Heart left ventricle (tissue), 16 donors: Measurements from ENCODE around the gene ZNF488. TPM values are rescaled to one million over a fixed set of nuclear protein-coding genes. Genes with fewer than 3 reads are reported as not detected.

ENCODE experiments used
- ATAC-seq, 4 donors: fragments of 200-7000 bp; cut with Tn5 transposase; one replicate each; pipeline ENCODE4 v1.9.1; 2020 to 2022; ENCODE audit warnings: moderate library complexity in 4 of 4, mild to moderate bottlenecking in 3 of 4, moderate number of reproducible peaks in 1 of 4
- DNase-seq, 5 donors: peaks; one replicate each; pipeline ENCODE4 v3.0.0-alpha.2; 2020
- H3K27ac ChIP-seq, 12 donors: fragments of 200-600 bp; sonication (generic) in 4 of 12; one replicate each; pipeline versions ENCODE4 v1.5.0 to v1.8.0; 2016 to 2022; ENCODE audit warnings: mild to moderate bottlenecking in 2 of 12
- H3K27me3 ChIP-seq, 9 donors: fragments of 200-600 bp; sonication (generic) in 2 of 9; one replicate each; pipeline versions ENCODE4 v1.5.1 to v1.8.0; 2016 to 2022; ENCODE audit warnings: mild to moderate bottlenecking in 3 of 9
- H3K36me3 ChIP-seq, 9 donors: fragments of 200-600 bp; sonication (generic) in 2 of 9; one replicate each; pipeline versions ENCODE4 v1.5.0 to v1.8.0; 2018 to 2022; ENCODE audit warnings: mild to moderate bottlenecking in 2 of 9
- H3K4me1 ChIP-seq, 12 donors: fragments of 200-600 bp; sonication (generic) in 4 of 12; one replicate each; pipeline versions ENCODE4 v1.5.0 to v1.8.0; 2016 to 2022; ENCODE audit warnings: mild to moderate bottlenecking in 3 of 12
- H3K4me3 ChIP-seq, 12 donors: fragments of 200-600 bp; sonication (generic) in 4 of 12; one replicate each; pipeline versions ENCODE4 v1.5.0 to v1.8.0; 2017 to 2022; ENCODE audit warnings: mild to moderate bottlenecking in 9 of 12, moderate library complexity in 4 of 12
- H3K9me3 ChIP-seq, 12 donors: fragments of 200-600 bp; sonication (generic) in 4 of 12; one replicate each; pipeline versions ENCODE4 v1.5.0 to v1.8.0; 2016 to 2022; ENCODE audit warnings: mild to moderate bottlenecking in 1 of 12
- CTCF ChIP-seq, 12 donors: fragments of 200-600 bp; sonication (generic) in 4 of 12; IDR thresholded peaks; one replicate each; pipeline versions ENCODE4 v1.5.0 to v1.8.0; 2018 to 2022; ENCODE audit warnings: antibody characterized with exemption in 12 of 12, mild to moderate bottlenecking in 5 of 12
- POLR2A ChIP-seq, 2 donors: fragments of 450-650 bp; IDR thresholded peaks; one replicate each; pipeline ENCODE4 v1.6.1; 2017; ENCODE audit warnings: antibody characterized with exemption in 2 of 2, mild to moderate bottlenecking in 2 of 2, moderate library complexity in 2 of 2
- WGBS, 4 donors: extraction: QIAGEN DNeasy Blood & Tissue Kit in 2 of 4; methylation state at CpG; one replicate each; pipeline versions ENCODE4 v1.1.5 to v1.1.7; 2013 to 2018; 5-methylcytosine and 5-hydroxymethylcytosine counted together
- intact Hi-C, 10 donors: fragments of 100-400 bp; cut with DNase I; formaldehyde crosslinking; loops; one replicate each; pipeline versions ENCODE4 v1.11.1 to v1.14.2; 2022
- polyA plus RNA-seq, 2 donors: library from polyadenylated mRNA; stranded (reverse); fragments of 200-250 nt; gene quantifications; one replicate each; pipeline ENCODE4 v1.2.3, GENCODE V29; 2013
- total RNA-seq, 9 donors: library from RNA; depleted of rRNA in 2 of 9; stranded (reverse); fragments of >200 nt in 2 of 9; fragmentation: NEBNext Ultra II Directional in 3 of 9; extraction: Animal tissue kit (Norgen Biotek cat#: 25700) in 3 of 9; gene quantifications; one replicate each; pipeline versions ENCODE4 v1.1.0 to v1.2.4, GENCODE V29; 2016 to 2023
- donor health status: ischemic (EF 13 %, LVEDD 7.1; RV severe dilation, severe dysfunction).
- donor health status: healthy with polysubstance abuse.
- donor health status: DM: no; HTN: yes; CAD: no.
- donor health status: DM: no; HTN: no; CAD: no.
- donor health status: ischemic (EF 25% LVEDD 6.9; RV normal size, moderate dysfunction).
- donor health status: ischemic (EF 25% LVEDD 5.7; RV mildly dilated, moderate dysfunction).
- donor health status: healthy.
- donor health status: DM: yes; HTN: yes; CAD: no.
- donor health status: ischemic (EF 35%, LVEDD 5.7; RV mildly dilated, moderate dysfunction).
- donor health status: nonischemic (EF 11% LVEDD 7.7; RV severe dilation, severe dysfunction).
- donor health status: DM: yes; HTN: yes; CAD: no.
- donor health status: PGD.
- donor health status: ischemic (EF 29% LVEDD 5.4; RV normal size, mild dysfunction).
- donor health status: nonischemic (EF 23%, LVEDD 6.1; RV moderate dilation, normal function).

ZNF488 gene
- total and polyA plus RNA-seq, 11 donors = 0.06 to 0.25 (median 0.08) TPM; not detected in 6

- 55 to 59% (median 59%) methylated on average over 4 of the region's 4 CpGs for WGBS, 4 donors
- H3K4me3 ChIP-seq = no peak overlapping the region
- H3K9me3 ChIP-seq = no peaks in the 10 kb centered on the region
- ATAC-seq (no peak), DNase-seq (no peak)
- H3K4me1 ChIP-seq = peaks cover 0 to 13% (median 0%) of the 10 kb centered on the region in 12 donors
- intact Hi-C loops = loop anchor here in 1 of 10 donors (10.0 kb wide), 1 partner anchor 90 kb away; no protein-coding TSS in a partner anchor
- H3K36me3 ChIP-seq = no peaks in the 10 kb centered on the region
- no peak overlapping the region for H3K27ac ChIP-seq
- H3K27me3 ChIP-seq = no peaks in the 10 kb centered on the region
- no peak for TF ChIP-seq CTCF (IDR thresholded peaks at IDR 0.05)
- TF ChIP-seq POLR2A (IDR thresholded peaks at IDR 0.05) = no peak
These were observed 19.7 kb downstream of the ZNF488 start for GRCh38 chr10:47364366-47364765.

GRCh38 chr10:47363781-47364180 lies 20.3 kb downstream of the ZNF488 start:
- H3K4me3 ChIP-seq = no peak overlapping the region
- DNase-seq = no peak
- no peaks in the 10 kb centered on the region for H3K27me3 ChIP-seq
- peaks cover 0 to 13% (median 0%) of the 10 kb centered on the region in 12 donors for H3K4me1 ChIP-seq
- 83 to 92% (median 89%) methylated on average over 3 of the region's 3 CpGs for WGBS, 4 donors
- no peaks in the 10 kb centered on the region for H3K9me3 ChIP-seq
- TF ChIP-seq POLR2A (IDR thresholded peaks at IDR 0.05) = no peak
- TF ChIP-seq CTCF (IDR thresholded peaks at IDR 0.05) = no peak
- ATAC-seq = no peak
- intact Hi-C loops = loop anchor here in 1 of 10 donors (10.0 kb wide), 1 partner anchor 91 kb away; no protein-coding TSS in a partner anchor
- no peak overlapping the region for H3K27ac ChIP-seq
- H3K36me3 ChIP-seq = no peaks in the 10 kb centered on the region

- Histone ChIP-seq H3K27ac (no peak overlapping the region), H3K4me1 (peaks cover 0 to 13% (median 0%) of the 10 kb centered on the region in 12 donors), H3K4me3 (no peak overlapping the region), H3K9me3 (no peaks in the 10 kb centered on the region), H3K27me3 (no peaks in the 10 kb centered on the region), H3K36me3 (no peaks in the 10 kb centered on the region)
- ATAC-seq = no peak
- WGBS, 4 donors = 91 to 93% (median 92%) methylated on average over 3 of the region's 3 CpGs
- intact Hi-C loops = loop anchor here in 1 of 10 donors (10.0 kb wide), 1 partner anchor 93 kb away; no protein-coding TSS in a partner anchor
- no peak for TF ChIP-seq CTCF (IDR thresholded peaks at IDR 0.05)
- no peak for TF ChIP-seq POLR2A (IDR thresholded peaks at IDR 0.05)
- no peak for DNase-seq
These were observed 21.9 kb downstream of the ZNF488 start for GRCh38 chr10:47362199-47362598.

GRCh38 chr10:47361293-47361692 lies 22.8 kb downstream of the ZNF488 start:
- Histone ChIP-seq H3K4me1 (peaks cover 0 to 13% (median 0%) of the 10 kb centered on the region in 12 donors), H3K27ac (no peak overlapping the region), H3K4me3 (no peak overlapping the region), H3K9me3 (no peaks in the 10 kb centered on the region), H3K36me3 (no peaks in the 10 kb centered on the region), H3K27me3 (no peaks in the 10 kb centered on the region)
- intact Hi-C loops = loop anchor here in 1 of 10 donors (10.0 kb wide), 1 partner anchor 94 kb away; no protein-coding TSS in a partner anchor
- 53 to 62% (median 58%) methylated on average over 9 of the region's 9 CpGs for WGBS, 4 donors
- ATAC-seq (peak in 1 of 4 donors; percentile 49), DNase-seq (no peak)
- TF ChIP-seq CTCF (IDR thresholded peaks at IDR 0.05) (peak; percentile 37 to 70 (median 56)), POLR2A (IDR thresholded peaks at IDR 0.05) (no peak)
